ENCODE data around the gene TARS3.

The TARS3 gene

DNA sequence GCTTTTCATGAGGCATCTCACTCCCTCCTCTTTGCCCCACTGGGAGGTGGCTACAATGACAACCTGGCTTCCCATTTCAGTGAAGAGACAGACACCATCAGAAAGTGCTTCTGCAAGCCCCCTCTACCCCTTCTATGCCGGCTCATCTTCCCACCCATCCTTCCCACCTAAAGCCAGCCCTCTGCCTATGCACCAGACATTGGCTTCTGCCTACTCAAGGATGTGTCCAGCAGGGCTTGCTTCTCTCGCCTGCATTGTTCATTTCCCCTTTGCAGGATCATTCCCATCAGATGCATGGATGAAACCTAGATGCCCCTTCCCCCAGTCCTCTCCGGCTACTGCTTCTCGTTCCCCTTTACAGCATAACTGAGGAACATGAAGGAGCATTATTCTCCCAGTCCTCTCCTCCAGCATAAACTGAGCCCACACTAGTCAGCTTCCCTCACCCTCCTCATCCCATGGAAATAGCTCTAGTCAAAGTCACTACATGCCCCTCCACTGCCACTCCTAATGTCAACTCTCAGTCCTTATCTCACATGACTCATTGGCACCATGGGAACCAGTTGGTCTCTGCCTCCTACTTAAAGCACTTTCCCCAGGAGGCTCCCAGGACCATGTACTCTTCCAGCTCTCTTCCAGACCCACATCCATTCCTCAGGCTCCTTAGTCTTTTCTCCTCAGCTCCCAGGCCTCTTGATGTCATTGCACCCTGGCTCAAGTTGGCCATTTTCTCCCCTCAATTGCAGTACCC lies 120.0 kb downstream of the TARS3 start:
- no peaks in the 10 kb centered on the region for H3K27me3 ChIP-seq (replicated peaks)
- H3K4me3 ChIP-seq (ENCODE audit: low read depth, low read length), result no peak overlapping the region
- in situ Hi-C loops (cut with HindIII; ENCODE audit: low pct_ligation_motif_present, low sequenced_read_pairs), result no loop called here
- TF ChIP-seq, protein P1, sequence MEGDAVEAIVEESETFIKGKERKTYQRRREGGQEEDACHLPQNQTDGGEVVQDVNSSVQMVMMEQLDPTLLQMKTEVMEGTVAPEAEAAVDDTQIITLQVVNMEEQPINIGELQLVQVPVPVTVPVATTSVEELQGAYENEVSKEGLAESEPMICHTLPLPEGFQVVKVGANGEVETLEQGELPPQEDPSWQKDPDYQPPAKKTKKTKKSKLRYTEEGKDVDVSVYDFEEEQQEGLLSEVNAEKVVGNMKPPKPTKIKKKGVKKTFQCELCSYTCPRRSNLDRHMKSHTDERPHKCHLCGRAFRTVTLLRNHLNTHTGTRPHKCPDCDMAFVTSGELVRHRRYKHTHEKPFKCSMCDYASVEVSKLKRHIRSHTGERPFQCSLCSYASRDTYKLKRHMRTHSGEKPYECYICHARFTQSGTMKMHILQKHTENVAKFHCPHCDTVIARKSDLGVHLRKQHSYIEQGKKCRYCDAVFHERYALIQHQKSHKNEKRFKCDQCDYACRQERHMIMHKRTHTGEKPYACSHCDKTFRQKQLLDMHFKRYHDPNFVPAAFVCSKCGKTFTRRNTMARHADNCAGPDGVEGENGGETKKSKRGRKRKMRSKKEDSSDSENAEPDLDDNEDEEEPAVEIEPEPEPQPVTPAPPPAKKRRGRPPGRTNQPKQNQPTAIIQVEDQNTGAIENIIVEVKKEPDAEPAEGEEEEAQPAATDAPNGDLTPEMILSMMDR (IDR thresholded peaks at IDR 0.05; ENCODE audit: low read depth, low read length, missing control alignments), result no peak
- DNase-seq, result no peak
- no peak overlapping the region for H3K27ac ChIP-seq
- no peaks in the 10 kb centered on the region for H3K36me3 ChIP-seq (replicated peaks)
